Stimulated activated CD8-positive, alpha-beta memory T cell treated with anti-CD3 and anti-CD28 coated beads, Interleukin-7, amount 100 ng/mL, for 4 hours (primary cell): ENCODE data around the gene LHX5.

Source experiments
- DNase-seq, 2 donors: peaks; one replicate each; pipeline ENCODE4 v3.0.0-alpha.2; 2020; ENCODE audit warnings: low read depth in 2 of 2

LHX5 gene

GRCh38 chr12:113477842-113478215 lies 6.2 kb upstream of the LHX5 start:
- no peak for DNase-seq

GRCh38 chr12:113477171-113477841 lies 5.6 kb upstream of the LHX5 start:
- no peak for DNase-seq

GRCh38 chr12:113476176-113476986 lies 4.7 kb upstream of the LHX5 start:
- no peak for DNase-seq

- DNase-seq, result no peak
Measured at GRCh38 chr12:113475451-113476175, 3.9 kb upstream of the LHX5 start.

- DNase-seq, result no peak
Measured at GRCh38 chr12:113474635-113475436, 3.2 kb upstream of the LHX5 start.

GRCh38 chr12:113473942-113474341 lies 2.3 kb upstream of the LHX5 start:
- no peak for DNase-seq

GRCh38 chr12:113473400-113473799 lies 1.7 kb upstream of the LHX5 start:
- no peak for DNase-seq

- DNase-seq, result no peak
Measured at GRCh38 chr12:113472191-113473121, 785 bp upstream of the LHX5 start.

- DNase-seq, result no peak
Measured at GRCh38 chr12:113470871-113471618, 626 bp downstream of the LHX5 start.

- DNase-seq, result no peak
Measured at GRCh38 chr12:113469949-113470743, 1.5 kb downstream of the LHX5 start.

- DNase-seq, result no peak
Measured at GRCh38 chr12:113469224-113469948, 2.3 kb downstream of the LHX5 start.

- no peak for DNase-seq
Measured at GRCh38 chr12:113468365-113469223, 3.1 kb downstream of the LHX5 start.

GRCh38 chr12:113467502-113468364 lies 3.9 kb downstream of the LHX5 start:
- no peak for DNase-seq

- no peak for DNase-seq
Measured at GRCh38 chr12:113467142-113467501, 4.5 kb downstream of the LHX5 start.

GRCh38 chr12:113466454-113467141 lies 5.1 kb downstream of the LHX5 start:
- DNase-seq, result no peak
